Measurements from ENCODE around the gene SELENON.

GRCh38 chr1:25858494-25858893 lies 58.5 kb downstream of the SELENON start:
- no peak for TF ChIP-seq USF1 (IDR thresholded peaks at IDR 0.05)
- no peak for TF ChIP-seq EP300 (IDR thresholded peaks at IDR 0.05; ENCODE audit: borderline replicate concordance)
- TF ChIP-seq TAF1 (IDR thresholded peaks at IDR 0.05; ENCODE audit: low read depth), result no peak
- no peak for TF ChIP-seq CEBPB (IDR thresholded peaks at IDR 0.05)
- TF ChIP-seq RAD21 (IDR thresholded peaks at IDR 0.05; ENCODE audit: low read depth), result no peak
- TF ChIP-seq TEAD4 (IDR thresholded peaks at IDR 0.05), result 0 out of 2 replicates have a peak, but pooled peaks have one; percentile 11
- TF ChIP-seq REST (IDR thresholded peaks at IDR 0.05; ENCODE audit: low read depth), result no peak
- no peak for TF ChIP-seq MAX (IDR thresholded peaks at IDR 0.05)
- no peak for TF ChIP-seq TCF12 (IDR thresholded peaks at IDR 0.05; ENCODE audit: low read depth)
